GM12892 (cell line): ENCODE data around the gene LRP2.

Source experiments
- POLR2A ChIP-seq: IDR thresholded peaks from 2 replicates; pipeline ENCODE4 v1.6.1; 2011; ENCODE audit warnings: low read depth, low read length, control low read depth
- POLR2AphosphoS5 ChIP-seq: IDR thresholded peaks from 2 replicates; pipeline ENCODE4 v1.6.1; 2011; ENCODE audit warnings: low read depth, low read length, control low read depth
- TAF1 ChIP-seq: IDR thresholded peaks from 2 replicates; pipeline ENCODE4 v1.6.1; 2011; ENCODE audit warnings: low read depth, mild to moderate bottlenecking, control low read depth, low read length, borderline replicate concordance

- no peak for TF ChIP-seq POLR2AphosphoS5
- TF ChIP-seq POLR2A, result no peak
- no peak for TF ChIP-seq TAF1
Measured at GRCh38 chr2:169391236-169391635, 28.9 kb upstream of the LRP2 start.
